Keratinocyte (primary cell): ENCODE data around the gene GABRB1.

Source experiments
- CTCF ChIP-seq, 3 experiments: IDR thresholded peaks in 1 of 3; conservative IDR thresholded peaks in 1 of 3; optimal IDR thresholded peaks in 1 of 3; 2 replicates in 2 of 3; 3 replicates in 1 of 3; pipeline versions ENCODE3 to v1.5.1; 2011; ENCODE audit warnings: low read length in 3 of 3, mild to moderate bottlenecking in 3 of 3, moderate library complexity in 2 of 3, control low read depth in 1 of 3, inconsistent platforms in 1 of 3; ENCODE audit not compliant: insufficient read depth in 2 of 3; ENCODE audit errors: extremely low read depth in 1 of 3
- EZH2 ChIP-seq: IDR thresholded peaks from one replicate; pipeline ENCODE4 v1.6.1; 2012; ENCODE audit warnings: inconsistent platforms, mild to moderate bottlenecking, low read length, moderate library complexity

GRCh38 chr4:47444031-47444430 lies 412.7 kb downstream of the GABRB1 start:
- TF ChIP-seq CTCF (optimal IDR thresholded peaks at IDR 0.05 in 1 of 3, IDR thresholded peaks at IDR 0.05 in 1 of 3, conservative IDR thresholded peaks at IDR 0.05 in 1 of 3; ENCODE audit: extremely low read depth in 1 of 3, insufficient read depth in 2 of 3, low read length in 3 of 3): no peak
- TF ChIP-seq EZH2: no peak
